Keratinocyte (primary cell): ENCODE measurements around the gene ZNF830. TPM values are rescaled to one million over a fixed set of nuclear protein-coding genes. Genes with fewer than 3 reads are reported as not detected.

Experiments
- DNase-seq: peaks from one replicate; pipeline ENCODE4 v3.0.0-alpha.2; 2011; ENCODE audit warnings: low read depth, missing footprints, low spot score
- FAIRE-seq: peaks from 2 replicates; lab custom pipeline; 2011; peaks lifted over from hg19 to GRCh38; lab: Jason Lieb, UNC
- H2AFZ ChIP-seq: 2 replicates; pipeline ENCODE4 v1.6.0; 2012; ENCODE audit warnings: low read length, control low read depth, inconsistent platforms; ENCODE audit not compliant: control insufficient read depth
- H3K27ac ChIP-seq: 2 replicates; pipeline ENCODE4 v1.5.1; 2011; ENCODE audit warnings: low read length; ENCODE audit not compliant: control insufficient read depth, insufficient read depth
- H3K27me3 ChIP-seq: 3 replicates; pipeline ENCODE4 v1.6.0; 2011; ENCODE audit warnings: low read length; ENCODE audit not compliant: control insufficient read depth, insufficient read depth; ENCODE audit errors: extremely low read depth
- H3K36me3 ChIP-seq, 2 experiments: 2 replicates in 1 of 2; 3 replicates in 1 of 2; pipeline ENCODE4 v1.5.1; 2011; ENCODE audit warnings: low read length in 2 of 2, mild to moderate bottlenecking in 1 of 2; ENCODE audit not compliant: control insufficient read depth in 2 of 2, insufficient read depth in 2 of 2; ENCODE audit errors: extremely low read depth in 1 of 2
- H3K4me1 ChIP-seq: 3 replicates; pipeline ENCODE4 v1.5.1; 2011; ENCODE audit warnings: low read length; ENCODE audit not compliant: control insufficient read depth, insufficient read depth; ENCODE audit errors: extremely low read depth
- H3K4me2 ChIP-seq: 3 replicates; pipeline ENCODE4 v1.6.0; 2011; ENCODE audit warnings: low read depth, low read length; ENCODE audit not compliant: control insufficient read depth, insufficient read depth; ENCODE audit errors: extremely low read depth
- H3K4me3 ChIP-seq, 3 experiments: fragments of 200-600 bp in 1 of 3; sonication (generic) in 1 of 3; 2 replicates in 2 of 3; 3 replicates in 1 of 3; pipeline ENCODE4 v1.5.1; 2011 to 2016; ENCODE audit warnings: low read length in 3 of 3, mild to moderate bottlenecking in 3 of 3, control low read depth in 2 of 3, inconsistent platforms in 1 of 3, low read depth in 1 of 3, mixed read lengths in 1 of 3, mixed run types in 1 of 3, moderate library complexity in 1 of 3; ENCODE audit not compliant: control insufficient read depth in 2 of 3, insufficient read depth in 2 of 3; ENCODE audit errors: extremely low read depth in 1 of 3
- H3K79me2 ChIP-seq: 2 replicates; pipeline ENCODE4 v1.6.0; 2012; ENCODE audit warnings: low read length; ENCODE audit not compliant: control insufficient read depth, insufficient read depth
- H3K9ac ChIP-seq: 3 replicates; pipeline ENCODE4 v1.6.0; 2011; ENCODE audit warnings: low read length; ENCODE audit not compliant: control insufficient read depth, insufficient read depth; ENCODE audit errors: extremely low read depth
- H3K9me1 ChIP-seq: 3 replicates; pipeline ENCODE4 v1.6.0; 2011; ENCODE audit warnings: low read length; ENCODE audit not compliant: control insufficient read depth, insufficient read depth; ENCODE audit errors: extremely low read depth
- H3K9me3 ChIP-seq: 2 replicates; pipeline ENCODE4 v1.5.1; 2012; ENCODE audit warnings: low read depth, low read length; ENCODE audit not compliant: control insufficient read depth
- H4K20me1 ChIP-seq: 3 replicates; pipeline ENCODE4 v1.6.0; 2011; ENCODE audit warnings: low read length; ENCODE audit not compliant: control insufficient read depth, insufficient read depth; ENCODE audit errors: extremely low read depth
- CTCF ChIP-seq, 3 experiments: IDR thresholded peaks in 1 of 3; conservative IDR thresholded peaks in 1 of 3; optimal IDR thresholded peaks in 1 of 3; 2 replicates in 2 of 3; 3 replicates in 1 of 3; pipeline versions ENCODE3 to v1.5.1; 2011; ENCODE audit warnings: low read length in 3 of 3, mild to moderate bottlenecking in 3 of 3, moderate library complexity in 2 of 3, control low read depth in 1 of 3, inconsistent platforms in 1 of 3; ENCODE audit not compliant: insufficient read depth in 2 of 3; ENCODE audit errors: extremely low read depth in 1 of 3
- EZH2 ChIP-seq: IDR thresholded peaks from one replicate; pipeline ENCODE4 v1.6.1; 2012; ENCODE audit warnings: inconsistent platforms, mild to moderate bottlenecking, low read length, moderate library complexity
- dilution Hi-C: fragments of 300-500 bp; cut with MboI; formaldehyde crosslinking; loops from one replicate; pipeline ENCODE4 v1.7.0; 2020; ENCODE audit warnings: low sequenced_read_pairs; ENCODE audit not compliant: extremely low pct_ligation_motif_present
- polyA plus RNA-seq, 5 experiments: library from polyadenylated mRNA; depleted of rRNA in 3 of 5; stranded (reverse) in 3 of 5; stranded (forward) in 1 of 5; unstranded in 1 of 5; fragments of >200 nt; gene quantifications; 1 replicate in 1 of 5; 2 replicates in 3 of 5; 3 replicates in 1 of 5; pipeline versions ENCODE4 v1.2.1 to v1.2.3, GENCODE V29; 2011 to 2012; ENCODE audit warnings: missing spikeins in 2 of 5, low read depth in 1 of 5, low replicate concordance in 1 of 5

ZNF830 gene
- polyA plus RNA-seq, 1 donor (not counting 4 experiments of a cell fraction or from before 2014, with no cell fraction given): 10.3 TPM

GRCh38 chr17:35006961-35007360 is 45.6 kb downstream of the ZNF830 start:
- TF ChIP-seq CTCF (optimal IDR thresholded peaks at IDR 0.05 in 1 of 3, IDR thresholded peaks at IDR 0.05 in 1 of 3, conservative IDR thresholded peaks at IDR 0.05 in 1 of 3; ENCODE audit: extremely low read depth in 1 of 3, insufficient read depth in 2 of 3, low read length in 3 of 3) (no peak), EZH2 (no peak)
- dilution Hi-C loops: no loop called here
- FAIRE-seq: no peak

GRCh38 chr17:35010093-35010492 is 48.8 kb downstream of the ZNF830 start:
- no peak overlapping the region for H2AFZ ChIP-seq
- H3K36me3 ChIP-seq: peaks cover 8 to 16% of the 10 kb centered on the region in 2 experiments
- no peak overlapping the region for H3K4me2 ChIP-seq
- H3K27me3 ChIP-seq: no peaks in the 10 kb centered on the region
- H3K4me1 ChIP-seq: no peaks in the 10 kb centered on the region
- DNase-seq (no peak), FAIRE-seq (no peak)
- H3K9me1 ChIP-seq: no peaks in the 10 kb centered on the region
- no peaks in the 10 kb centered on the region for H3K79me2 ChIP-seq
- no peak for TF ChIP-seq CTCF (optimal IDR thresholded peaks at IDR 0.05 in 1 of 3, IDR thresholded peaks at IDR 0.05 in 1 of 3, conservative IDR thresholded peaks at IDR 0.05 in 1 of 3; ENCODE audit: extremely low read depth in 1 of 3, insufficient read depth in 2 of 3, low read length in 3 of 3)
- no peak for TF ChIP-seq EZH2
- H3K9ac ChIP-seq: no peak overlapping the region
- no peak overlapping the region for H3K27ac ChIP-seq
- no peak overlapping the region for H3K4me3 ChIP-seq
- H4K20me1 ChIP-seq: no peaks in the 10 kb centered on the region
- dilution Hi-C loops: no loop called here
- no peaks in the 10 kb centered on the region for H3K9me3 ChIP-seq

More at GRCh38 chr17:35006961-35007360, 45.6 kb downstream of the ZNF830 start:
- no peaks in the 10 kb centered on the region for H3K9me3 ChIP-seq
- no peak overlapping the region for H3K4me2 ChIP-seq
- H3K27me3 ChIP-seq: no peaks in the 10 kb centered on the region
- H3K4me1 ChIP-seq: no peaks in the 10 kb centered on the region
- no peaks in the 10 kb centered on the region for H4K20me1 ChIP-seq
- peaks cover 9 to 16% of the 10 kb centered on the region in 2 experiments for H3K36me3 ChIP-seq
- H3K4me3 ChIP-seq: no peak overlapping the region
- H3K9me1 ChIP-seq: no peaks in the 10 kb centered on the region
- no peak overlapping the region for H2AFZ ChIP-seq
- H3K27ac ChIP-seq: no peak overlapping the region
- no peaks in the 10 kb centered on the region for H3K79me2 ChIP-seq
- no peak overlapping the region for H3K9ac ChIP-seq
- DNase-seq: no peak
